A673 (cell line): ENCODE data around the gene ARHGAP26. TPM values are rescaled to one million over a fixed set of nuclear protein-coding genes. Genes with fewer than 3 reads are reported as not detected.

Experiments used
- BruUV-seq: library from RNA; stranded (reverse); fragments of 400-500 nt; replicated peaks from 2 replicates; lab custom pipeline; 2021; lab: Mats Ljungman, UMichigan
- CTCF ChIA-PET: fragments of 300-600 bp; sonication (Branson Sonifier 250); formaldehyde crosslinking; loops from one replicate; lab custom pipeline; 2022; ENCODE audit warnings: antibody characterized with exemption; lab: Charles Lee
- POLR2A ChIA-PET: fragments of 300-600 bp; sonication (Branson Sonifier 250); formaldehyde crosslinking; loops from one replicate; lab custom pipeline; 2022; ENCODE audit warnings: antibody characterized with exemption; ENCODE audit not compliant: low non-redundant PET; lab: Charles Lee
- DNase-seq: peaks from one replicate; pipeline ENCODE4 v3.0.0-alpha.2; 2015; ENCODE audit warnings: low spot score
- H3K27ac ChIP-seq: fragments of 200-600 bp; sonication (generic); 2 replicates; pipeline ENCODE4 v1.5.1; 2016; ENCODE audit warnings: mixed run types, low read depth, mild to moderate bottlenecking, mixed read lengths, antibody characterized with exemption, low read length; ENCODE audit not compliant: poor library complexity, severe bottlenecking
- H3K27me3 ChIP-seq: fragments of 200-600 bp; sonication (generic); replicated peaks from 2 replicates; pipeline ENCODE4 v1.6.1; 2017; ENCODE audit warnings: mixed run types, low read depth, mild to moderate bottlenecking, mixed read lengths, antibody characterized with exemption, low read length; ENCODE audit not compliant: insufficient read depth, poor library complexity
- H3K36me3 ChIP-seq: fragments of 200-600 bp; sonication (generic); 2 replicates; pipeline ENCODE4 v1.6.1; 2016; ENCODE audit warnings: mixed run types, mild to moderate bottlenecking, mixed read lengths, antibody characterized with exemption, low read length; ENCODE audit not compliant: insufficient read depth, poor library complexity, severe bottlenecking
- H3K4me1 ChIP-seq: fragments of 200-600 bp; sonication (generic); 2 replicates; pipeline ENCODE4 v1.6.1; 2017; ENCODE audit warnings: mixed run types, mild to moderate bottlenecking, mixed read lengths, antibody characterized with exemption, low read length; ENCODE audit not compliant: insufficient read depth, poor library complexity, severe bottlenecking
- H3K4me3 ChIP-seq: fragments of 200-600 bp; sonication (generic); 2 replicates; pipeline ENCODE4 v1.5.1; 2016; ENCODE audit warnings: low read depth, mixed run types, mild to moderate bottlenecking, mixed read lengths, low read length; ENCODE audit not compliant: poor library complexity, severe bottlenecking
- H3K9me3 ChIP-seq: fragments of 200-600 bp; sonication (generic); 2 replicates; pipeline ENCODE4 v1.6.1; 2016; ENCODE audit warnings: mixed run types, low read depth, mild to moderate bottlenecking, mixed read lengths, antibody characterized with exemption, low read length; ENCODE audit not compliant: poor library complexity, severe bottlenecking
- EZH2 ChIP-seq: fragments of 200-600 bp; sonication (generic); IDR thresholded peaks from 2 replicates; pipeline ENCODE4 v1.6.1; 2017; ENCODE audit warnings: borderline replicate concordance, low read depth, mild to moderate bottlenecking, mixed read lengths, antibody characterized with exemption, low read length; ENCODE audit not compliant: poor library complexity, severe bottlenecking
- intact Hi-C: fragments of 100-400 bp; cut with micrococcal nuclease; formaldehyde crosslinking; loops from one replicate; pipeline ENCODE4 v1.10.0; 2022; ENCODE audit not compliant: unreplicated experiment
- total RNA-seq: library from RNA; stranded (reverse); gene quantifications from 2 replicates; pipeline ENCODE4 v1.2.3, GENCODE V29; 2021
- TF ChIP-seq, protein P1 (sequence below): fragments of 300-800, 200-600 bp; sonication (generic); conservative IDR thresholded peaks from 2 replicates; pipeline ENCODE4 v1.5.1; 2017; ENCODE audit warnings: low read depth, mild to moderate bottlenecking, antibody characterized with exemption, low read length, moderate library complexity, mixed read lengths

The ARHGAP26 gene
- total RNA-seq, 1 experiment from 2014 or later: 25.5 TPM

DNA sequence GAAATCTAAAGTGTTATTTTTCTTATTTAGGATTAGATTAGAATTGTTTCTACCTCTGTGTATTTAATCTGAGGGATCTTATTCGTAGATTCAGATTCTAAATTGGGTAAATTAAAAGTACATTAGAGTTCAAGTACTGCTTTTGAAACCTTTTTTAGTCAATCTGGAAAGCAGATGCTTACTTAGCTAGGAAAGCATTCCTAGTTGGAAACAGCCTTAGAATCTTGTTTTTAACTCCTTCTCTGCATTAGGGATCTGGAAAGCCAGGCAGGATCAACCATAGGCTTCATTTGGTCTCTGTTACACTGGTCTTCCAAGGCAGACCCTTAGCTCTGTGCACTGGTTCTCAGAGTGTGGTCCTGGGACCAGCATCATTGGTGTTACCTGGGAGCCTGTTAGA, 385.9 kb downstream of the ARHGAP26 start:
- TF ChIP-seq EZH2: no peak
- TF ChIP-seq, protein P1, sequence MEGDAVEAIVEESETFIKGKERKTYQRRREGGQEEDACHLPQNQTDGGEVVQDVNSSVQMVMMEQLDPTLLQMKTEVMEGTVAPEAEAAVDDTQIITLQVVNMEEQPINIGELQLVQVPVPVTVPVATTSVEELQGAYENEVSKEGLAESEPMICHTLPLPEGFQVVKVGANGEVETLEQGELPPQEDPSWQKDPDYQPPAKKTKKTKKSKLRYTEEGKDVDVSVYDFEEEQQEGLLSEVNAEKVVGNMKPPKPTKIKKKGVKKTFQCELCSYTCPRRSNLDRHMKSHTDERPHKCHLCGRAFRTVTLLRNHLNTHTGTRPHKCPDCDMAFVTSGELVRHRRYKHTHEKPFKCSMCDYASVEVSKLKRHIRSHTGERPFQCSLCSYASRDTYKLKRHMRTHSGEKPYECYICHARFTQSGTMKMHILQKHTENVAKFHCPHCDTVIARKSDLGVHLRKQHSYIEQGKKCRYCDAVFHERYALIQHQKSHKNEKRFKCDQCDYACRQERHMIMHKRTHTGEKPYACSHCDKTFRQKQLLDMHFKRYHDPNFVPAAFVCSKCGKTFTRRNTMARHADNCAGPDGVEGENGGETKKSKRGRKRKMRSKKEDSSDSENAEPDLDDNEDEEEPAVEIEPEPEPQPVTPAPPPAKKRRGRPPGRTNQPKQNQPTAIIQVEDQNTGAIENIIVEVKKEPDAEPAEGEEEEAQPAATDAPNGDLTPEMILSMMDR: no peak
- no peaks in the 10 kb centered on the region for H3K36me3 ChIP-seq
- no peaks in the 10 kb centered on the region for H3K4me1 ChIP-seq
- no peak overlapping the region for H3K27ac ChIP-seq
- BruUV-seq: no TSS peak
- ChIA-PET CTCF (no interaction called here), POLR2A (no interaction called here)
- H3K9me3 ChIP-seq: no peaks in the 10 kb centered on the region
- no peak for DNase-seq
- intact Hi-C loops: no loop called here
- H3K4me3 ChIP-seq: no peak overlapping the region
- H3K27me3 ChIP-seq: no peaks in the 10 kb centered on the region

DNA sequence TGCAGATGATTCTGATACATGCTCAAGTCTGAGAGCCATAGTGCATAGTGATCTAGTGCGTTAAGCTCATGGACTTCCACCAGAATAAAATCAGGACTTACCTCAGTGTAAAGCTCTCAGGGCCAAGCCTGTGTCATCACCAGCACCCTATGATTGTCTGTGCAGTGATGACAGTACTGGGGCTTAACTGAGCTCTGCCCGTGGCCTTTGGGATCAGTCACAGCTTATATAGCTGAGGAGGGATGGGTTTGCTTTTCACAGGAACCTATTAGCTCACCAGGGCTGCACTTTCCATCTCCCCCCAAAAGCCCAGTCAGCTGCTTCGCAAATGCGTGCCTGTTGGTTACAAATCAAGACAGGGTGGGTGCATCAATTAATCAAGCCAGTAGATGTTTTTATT, 386.4 kb downstream of the ARHGAP26 start:
- no peaks in the 10 kb centered on the region for H3K27me3 ChIP-seq
- no peaks in the 10 kb centered on the region for H3K36me3 ChIP-seq
- DNase-seq: no peak
- no peak for TF ChIP-seq EZH2
- TF ChIP-seq, protein P1: no peak
- intact Hi-C loops: no loop called here
- ChIA-PET CTCF (no interaction called here), POLR2A (no interaction called here)
- H3K4me1 ChIP-seq: no peaks in the 10 kb centered on the region
- no peaks in the 10 kb centered on the region for H3K9me3 ChIP-seq
- BruUV-seq: no TSS peak
- H3K4me3 ChIP-seq: no peak overlapping the region
- no peak overlapping the region for H3K27ac ChIP-seq

DNA sequence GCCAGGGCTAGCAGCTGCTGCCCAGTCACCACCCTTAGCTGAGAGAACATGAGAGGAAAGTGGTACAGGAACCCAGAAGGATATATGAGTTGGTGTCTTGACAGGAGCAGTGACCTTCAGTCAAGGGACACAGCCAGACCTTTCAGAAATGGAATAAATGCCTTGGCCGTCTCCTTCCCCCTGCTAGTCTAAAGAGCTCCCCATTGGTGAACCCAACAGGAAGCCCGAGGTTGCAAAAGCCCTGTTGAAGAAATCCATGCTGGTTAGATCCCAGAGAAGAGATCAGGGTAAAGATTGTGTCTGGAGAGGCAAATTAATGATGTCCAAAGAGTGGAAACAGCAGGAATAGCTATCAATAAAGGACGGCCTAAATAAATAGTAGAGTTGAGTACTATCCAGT, 388.9 kb downstream of the ARHGAP26 start:
- BruUV-seq: no TSS peak
- TF ChIP-seq, protein P1: no peak
- TF ChIP-seq EZH2: no peak
- Histone ChIP-seq H3K9me3 (no peaks in the 10 kb centered on the region), H3K4me1 (no peaks in the 10 kb centered on the region), H3K4me3 (no peak overlapping the region), H3K27me3 (no peaks in the 10 kb centered on the region), H3K27ac (no peak overlapping the region), H3K36me3 (no peaks in the 10 kb centered on the region)
- ChIA-PET CTCF (no interaction called here), POLR2A (no interaction called here)
- DNase-seq: no peak
- intact Hi-C loops: no loop called here
